ENCODE data around the gene BORCS5.

DNA sequence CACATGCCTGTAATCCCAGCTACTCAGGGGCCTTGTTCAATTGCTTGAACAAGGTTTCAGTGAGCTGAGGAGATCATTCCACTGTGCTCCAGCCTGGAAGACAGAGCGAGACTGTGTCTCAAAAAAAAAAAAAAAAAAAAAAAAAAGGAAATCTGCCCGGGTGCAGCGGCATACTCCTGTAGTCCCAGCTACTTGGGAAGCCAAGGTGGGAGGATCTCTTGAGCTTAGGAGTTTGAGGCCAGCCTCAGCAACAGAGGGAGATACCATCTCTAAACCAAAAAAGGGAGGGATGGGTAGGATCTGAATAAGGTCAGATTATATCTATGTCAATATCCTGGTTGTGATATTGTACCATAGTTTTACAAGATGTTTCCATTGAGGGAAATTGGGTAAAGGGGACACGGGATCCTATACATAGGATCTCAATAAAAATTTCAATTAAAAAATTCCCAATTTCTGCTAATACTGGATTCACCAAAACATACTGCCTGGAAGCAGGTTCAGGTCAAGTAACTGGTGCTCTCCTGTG is 76.4 kb downstream of the BORCS5 start:
- TF ChIP-seq EZH2phosphoT487 (IDR thresholded peaks at IDR 0.05; ENCODE audit: borderline replicate concordance, low read depth, low read length), result no peak
- TF ChIP-seq, protein P1, sequence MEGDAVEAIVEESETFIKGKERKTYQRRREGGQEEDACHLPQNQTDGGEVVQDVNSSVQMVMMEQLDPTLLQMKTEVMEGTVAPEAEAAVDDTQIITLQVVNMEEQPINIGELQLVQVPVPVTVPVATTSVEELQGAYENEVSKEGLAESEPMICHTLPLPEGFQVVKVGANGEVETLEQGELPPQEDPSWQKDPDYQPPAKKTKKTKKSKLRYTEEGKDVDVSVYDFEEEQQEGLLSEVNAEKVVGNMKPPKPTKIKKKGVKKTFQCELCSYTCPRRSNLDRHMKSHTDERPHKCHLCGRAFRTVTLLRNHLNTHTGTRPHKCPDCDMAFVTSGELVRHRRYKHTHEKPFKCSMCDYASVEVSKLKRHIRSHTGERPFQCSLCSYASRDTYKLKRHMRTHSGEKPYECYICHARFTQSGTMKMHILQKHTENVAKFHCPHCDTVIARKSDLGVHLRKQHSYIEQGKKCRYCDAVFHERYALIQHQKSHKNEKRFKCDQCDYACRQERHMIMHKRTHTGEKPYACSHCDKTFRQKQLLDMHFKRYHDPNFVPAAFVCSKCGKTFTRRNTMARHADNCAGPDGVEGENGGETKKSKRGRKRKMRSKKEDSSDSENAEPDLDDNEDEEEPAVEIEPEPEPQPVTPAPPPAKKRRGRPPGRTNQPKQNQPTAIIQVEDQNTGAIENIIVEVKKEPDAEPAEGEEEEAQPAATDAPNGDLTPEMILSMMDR (conservative IDR thresholded peaks at IDR 0.05; ENCODE audit: low read length), result no peak
